ENCODE measurements around the gene UNC45A.
"Not testable (repeated sequence)": the region's sequence is repeated elsewhere in the genome, so short reads cannot be mapped to it uniquely, and the experiment has no call there.

Gene UNC45A

DNA sequence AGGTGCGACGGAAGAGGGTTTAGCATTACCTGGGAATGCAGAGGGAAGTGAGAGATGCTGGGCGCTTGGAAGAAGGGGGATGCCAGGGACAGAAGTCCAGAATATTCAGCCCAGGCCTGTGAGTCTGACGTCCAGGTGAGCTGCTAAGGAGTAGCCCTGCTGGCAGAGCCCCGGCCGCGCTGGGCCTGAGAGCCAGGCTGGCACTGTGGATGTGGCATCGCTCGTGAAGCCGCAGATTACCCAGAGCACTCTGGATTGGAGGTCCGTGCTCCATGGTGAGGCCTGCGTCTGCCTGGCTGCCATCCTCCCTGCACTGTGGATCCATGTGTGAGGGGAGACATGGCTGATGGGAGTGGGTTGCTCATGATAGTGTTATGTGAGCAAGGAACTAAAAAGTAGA, 17.5 kb upstream of the UNC45A start:
- no peak for DNase-seq

DNA sequence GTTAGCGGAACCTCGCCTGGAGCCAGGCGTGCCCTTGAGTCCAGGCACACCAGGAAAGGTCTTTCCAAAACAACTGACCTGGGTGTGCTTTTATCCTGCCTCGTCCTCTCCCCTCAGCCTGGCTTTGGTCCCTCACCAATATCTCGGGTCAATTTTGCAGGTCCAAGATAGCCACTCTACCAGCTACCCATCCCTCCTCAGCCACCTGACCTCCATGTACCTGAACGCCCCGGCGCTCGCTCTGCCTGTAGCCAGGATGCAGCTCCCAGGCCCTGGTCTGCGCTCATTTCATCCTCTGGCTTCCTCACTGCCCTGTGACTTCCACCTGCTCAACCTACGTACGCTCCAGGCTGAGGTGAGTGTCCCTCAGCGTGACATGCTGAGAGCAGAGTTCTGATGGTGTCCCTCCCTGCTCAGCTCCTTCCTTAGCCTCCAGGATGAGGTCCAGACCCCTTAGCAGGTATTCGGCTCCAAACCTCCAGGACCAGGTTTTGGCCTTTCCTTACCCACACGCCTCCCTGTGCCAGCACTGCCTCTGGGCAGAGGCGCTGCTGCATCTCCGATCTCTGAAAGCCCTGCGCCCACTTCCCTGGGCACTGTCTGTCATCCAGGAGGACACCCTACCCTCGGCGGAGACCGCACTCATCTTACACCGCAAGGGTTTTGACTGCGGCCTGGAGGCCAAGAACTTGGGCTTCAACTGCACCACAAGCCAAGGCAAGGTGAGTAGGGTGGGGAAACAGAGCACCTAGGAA, 16.9 kb upstream of the UNC45A start:
- DNase-seq: no peak

DNA sequence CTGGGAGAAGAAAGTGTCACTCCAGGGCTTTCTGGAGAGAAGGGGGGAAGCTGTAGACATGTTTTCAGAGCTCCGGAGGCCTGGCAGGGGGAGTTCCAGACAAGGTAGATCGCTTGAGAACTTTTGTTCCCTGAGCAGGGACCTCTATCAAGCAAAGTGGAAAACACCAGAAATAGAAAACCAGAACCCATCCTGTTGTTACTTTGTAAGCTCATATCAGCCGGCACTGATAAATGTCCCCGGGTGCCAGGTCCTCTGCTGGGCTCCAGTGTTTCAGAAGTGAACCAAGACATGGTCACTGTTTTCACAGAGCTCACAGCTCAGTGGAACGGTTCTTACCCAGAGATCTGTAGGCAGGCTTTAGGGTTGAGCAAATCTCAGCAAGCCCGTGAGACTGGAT, 16.2 kb upstream of the UNC45A start:
- no peak for DNase-seq

DNA sequence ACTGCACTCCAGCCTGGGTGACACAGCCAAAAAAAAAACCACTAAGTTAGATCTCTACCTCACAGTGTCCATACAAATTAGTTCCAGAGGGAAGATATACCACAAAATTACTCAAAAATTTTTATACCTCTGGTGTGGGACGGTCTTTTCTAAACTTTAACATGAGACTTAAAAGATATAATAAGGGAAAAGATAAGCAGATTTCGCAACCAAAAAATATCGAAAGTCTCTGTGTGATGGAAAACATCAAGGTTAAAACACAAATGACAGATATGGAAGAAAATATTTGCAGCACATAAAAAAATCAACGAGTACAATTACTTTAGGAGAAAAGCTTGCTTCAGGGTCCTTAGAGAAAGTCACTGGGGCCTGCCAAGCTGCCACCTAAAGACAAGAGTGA, 13.2 kb upstream of the UNC45A start:
- DNase-seq: no peak

DNA sequence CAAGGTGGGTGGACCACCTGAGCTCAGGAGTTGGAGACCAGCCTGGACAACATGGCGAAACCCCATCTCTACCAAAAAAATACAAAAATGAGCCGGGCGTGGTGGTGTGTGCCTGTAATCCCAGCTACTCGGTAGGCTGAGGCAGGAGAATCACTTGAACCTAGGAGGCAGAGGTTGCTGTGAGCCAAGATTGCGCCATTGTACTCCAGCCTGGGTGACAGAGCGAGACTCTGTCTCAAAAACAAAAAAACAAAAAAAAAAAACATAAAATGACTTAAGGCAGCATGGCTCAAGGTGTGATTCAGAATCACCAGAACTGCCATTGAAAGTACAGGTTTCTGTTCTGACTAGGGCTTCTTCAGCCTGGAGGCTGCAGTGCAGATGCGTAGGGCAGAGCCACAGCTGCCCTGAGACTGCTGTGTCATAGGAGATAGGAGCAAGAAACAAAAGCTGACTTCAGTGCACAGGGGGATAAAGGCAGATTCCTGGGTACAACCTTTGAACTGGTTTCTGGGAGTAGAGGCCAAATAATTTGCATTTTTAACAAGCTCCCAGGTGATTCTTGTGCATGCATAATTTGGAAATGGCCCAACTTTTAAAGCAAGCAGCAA, 12.3 kb upstream of the UNC45A start:
- not testable (repeated sequence) for DNase-seq

DNA sequence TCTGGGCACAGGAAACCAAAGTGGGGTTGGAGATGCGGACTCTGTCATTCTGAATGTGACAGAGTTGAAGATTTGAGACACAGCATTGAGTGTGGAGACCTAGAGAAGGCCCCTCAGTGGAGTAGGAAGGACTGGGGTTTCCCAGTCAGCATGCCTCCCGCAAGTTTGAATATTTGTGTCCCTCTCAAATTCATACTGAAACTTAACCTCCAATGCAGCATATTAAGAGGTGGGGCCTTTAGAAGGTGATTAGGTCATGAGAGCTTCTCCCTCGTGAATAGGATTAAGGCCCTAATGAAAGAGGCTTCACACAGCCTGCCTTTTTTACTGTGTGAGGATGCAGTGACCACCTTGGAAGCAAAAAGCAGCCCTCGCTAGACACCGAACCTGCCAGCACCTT, 10.7 kb upstream of the UNC45A start:
- DNase-seq: no peak

DNA sequence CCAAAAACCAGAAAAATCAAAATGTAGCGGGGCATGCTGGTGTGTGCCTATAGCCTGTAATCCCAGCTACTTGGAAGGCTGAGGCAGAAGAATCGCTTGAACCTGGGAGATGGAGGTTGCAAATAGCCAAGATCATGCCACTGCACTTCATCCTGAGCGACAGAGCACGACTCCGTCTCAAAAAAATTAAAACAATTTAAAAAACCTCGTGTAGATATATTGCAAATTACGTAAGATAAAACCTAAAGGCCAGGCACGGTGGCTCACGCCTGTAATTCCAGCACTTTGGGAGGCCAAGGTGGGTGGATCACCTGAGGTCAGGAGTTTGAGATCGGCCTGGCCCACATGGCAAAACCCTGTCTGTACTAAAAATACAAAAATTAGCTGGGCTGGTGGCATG, 8.3 kb upstream of the UNC45A start:
- not testable (repeated sequence) for DNase-seq

DNA sequence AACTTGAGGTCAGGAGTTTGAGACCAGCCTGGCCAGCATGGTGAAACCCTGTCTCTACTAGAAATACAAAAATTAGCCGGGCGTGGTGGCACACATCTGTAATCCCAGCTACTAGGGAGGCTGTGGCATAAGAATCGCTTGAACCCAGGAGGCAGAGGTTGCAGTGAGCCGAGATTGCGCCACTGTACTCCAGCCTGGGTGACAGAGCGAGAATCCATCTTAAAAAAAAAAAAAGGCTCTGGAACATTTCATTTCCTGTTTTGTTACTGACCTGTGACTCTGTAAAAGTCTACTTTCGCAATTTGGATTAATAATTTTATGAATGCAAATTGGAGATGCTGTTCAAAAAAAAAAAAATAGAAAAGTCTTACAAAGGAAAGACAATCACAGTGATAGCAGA, 7.0 kb upstream of the UNC45A start:
- not testable (repeated sequence) for DNase-seq

DNA sequence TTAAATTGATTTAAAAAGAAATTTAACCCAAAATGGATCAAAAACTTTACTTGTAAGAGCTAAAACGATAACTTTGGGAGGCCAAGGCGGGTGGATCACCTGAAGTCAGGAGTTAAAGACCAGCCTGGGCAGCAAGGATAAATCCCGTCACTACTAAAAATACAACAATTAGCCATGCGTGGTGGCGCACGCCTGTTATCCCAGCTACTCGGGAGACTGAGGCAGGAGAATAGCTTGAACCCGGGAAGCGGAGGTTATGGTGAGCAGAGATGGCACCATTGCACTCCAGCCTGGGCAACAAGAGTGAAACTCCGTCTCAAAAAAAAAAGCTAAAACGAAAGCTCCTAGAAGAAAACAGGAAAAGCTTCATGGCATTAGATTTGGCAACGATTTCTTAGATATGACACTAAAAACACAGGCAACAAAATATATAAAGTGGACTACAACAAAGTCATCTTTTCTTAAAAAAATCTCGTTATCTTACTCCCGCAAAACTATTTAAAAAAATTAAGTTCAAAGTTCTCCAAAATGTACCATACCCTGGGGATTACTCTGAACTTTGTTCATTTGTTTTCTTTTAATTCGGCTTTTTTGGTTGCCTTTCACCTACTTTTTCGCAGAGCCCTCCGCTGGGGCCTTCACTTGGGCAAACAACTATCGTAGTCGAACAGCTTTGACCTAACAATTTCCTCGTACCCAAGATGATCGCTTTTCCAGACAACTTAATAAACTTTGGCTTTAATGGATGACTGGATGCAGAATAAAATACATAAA, 5.7 kb upstream of the UNC45A start:
- DNase-seq: no peak

DNA sequence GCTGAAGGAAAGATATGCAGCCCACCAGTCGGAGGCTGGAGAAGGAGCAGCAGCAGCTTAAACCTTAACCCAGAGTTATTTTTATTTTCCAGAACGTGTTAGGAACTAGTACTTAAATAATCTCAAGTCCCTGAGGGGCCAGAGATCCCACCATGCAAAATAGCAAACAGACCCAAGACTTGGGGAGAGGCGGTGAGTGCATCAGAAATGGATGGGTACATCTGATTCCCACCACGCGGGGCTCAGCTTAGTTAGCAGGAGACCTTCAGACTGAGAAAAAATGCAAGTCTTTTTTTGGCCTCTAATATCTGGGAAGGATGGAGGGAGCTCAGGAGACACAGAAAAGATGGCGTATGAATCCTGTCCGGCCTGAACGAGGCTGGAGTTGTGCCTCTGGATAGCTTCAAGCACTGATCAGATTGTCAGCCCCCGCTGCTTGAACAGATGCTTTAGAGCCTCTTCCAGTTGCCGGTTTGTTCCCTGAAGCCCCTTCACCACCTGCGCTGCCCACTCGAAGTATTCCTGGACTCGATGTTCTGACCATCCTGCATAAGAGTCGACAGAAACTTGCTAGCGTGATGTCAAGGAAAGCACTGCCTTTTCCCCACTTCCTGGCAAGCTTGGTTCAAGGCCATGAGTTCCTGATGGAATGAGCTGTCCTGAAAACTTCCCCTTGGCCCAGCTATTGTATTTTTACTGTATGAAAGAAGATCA, 4.1 kb upstream of the UNC45A start:
- DNase-seq: no peak

DNA sequence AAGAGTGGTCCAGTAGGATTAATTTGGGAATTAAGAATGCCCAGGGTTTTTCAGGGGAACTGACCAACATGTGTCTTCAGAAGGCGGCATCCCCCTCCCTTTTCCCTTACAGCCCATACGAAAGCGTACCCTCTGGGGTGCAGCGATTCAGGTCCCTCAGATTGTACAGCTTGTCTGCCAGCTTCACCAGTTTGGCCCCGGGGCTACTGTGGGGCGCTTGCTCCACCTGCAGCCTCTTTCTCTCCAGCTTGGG, 3.6 kb upstream of the UNC45A start:
- DNase-seq: no peak

DNA sequence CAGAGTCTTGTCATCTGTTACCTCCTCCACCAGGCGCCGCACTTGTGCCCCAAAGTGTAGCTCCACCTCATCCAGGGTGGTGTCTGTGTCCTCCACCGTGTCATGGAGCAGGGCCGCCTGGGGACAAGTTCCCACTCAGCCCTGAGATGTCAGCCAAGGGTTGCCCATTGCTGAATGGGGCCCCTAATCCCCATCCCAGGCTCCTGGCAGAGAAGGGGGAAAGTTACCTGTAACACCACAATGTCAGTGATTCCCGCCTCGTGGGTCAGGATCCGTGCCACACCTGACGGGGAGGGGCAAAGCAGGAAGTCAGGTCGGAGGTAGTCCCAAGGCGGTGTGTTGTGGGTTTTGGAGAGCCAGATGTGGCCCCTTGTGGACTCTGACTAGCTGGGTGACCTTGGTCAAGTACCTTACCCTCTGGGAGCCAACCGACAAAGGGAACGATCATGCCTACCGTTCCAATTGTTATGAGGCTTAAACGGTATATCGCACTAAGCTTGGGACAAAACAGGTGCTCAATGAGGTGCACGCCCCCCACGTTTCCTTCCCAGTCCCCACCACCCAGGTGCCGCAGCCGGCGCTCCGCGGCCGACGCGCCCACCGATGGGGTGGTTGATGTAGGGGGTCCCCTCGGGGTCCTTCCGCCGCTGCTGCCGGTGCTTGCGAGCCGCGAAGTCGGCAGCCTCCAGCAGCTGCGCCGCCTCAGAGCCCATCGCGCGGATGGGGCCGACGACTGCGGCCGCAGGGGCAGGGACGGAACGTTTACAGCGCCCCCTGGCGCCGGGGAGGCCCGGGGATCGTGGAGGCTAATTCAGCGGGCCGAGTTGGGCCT, 3.0 kb upstream of the UNC45A start, which contains the start of gene HDDC3:
HDDC3 (minus strand) TSS at position 722 of the 832 bp plus-strand sequence; CDS start at position 713, 9 bp downstream.
- peak; percentile 86 for DNase-seq

DNA sequence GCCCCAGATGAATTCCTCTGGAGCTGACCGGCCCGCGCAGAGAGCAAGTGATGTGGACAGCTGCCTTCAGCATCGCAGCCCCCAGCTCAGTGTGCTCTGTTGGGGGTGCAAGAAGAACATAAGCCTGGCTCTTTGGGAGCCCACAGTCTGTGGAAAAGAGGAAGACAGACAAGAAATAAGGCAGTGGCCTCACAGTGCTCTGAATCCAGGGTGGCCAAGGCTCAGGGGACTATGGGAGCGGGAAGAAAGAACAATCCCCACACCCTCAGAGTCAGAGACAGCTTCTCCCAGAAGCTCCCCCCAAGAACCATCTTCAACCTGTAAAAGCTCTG, 2.5 kb upstream of the UNC45A start:
- no peak for DNase-seq

DNA sequence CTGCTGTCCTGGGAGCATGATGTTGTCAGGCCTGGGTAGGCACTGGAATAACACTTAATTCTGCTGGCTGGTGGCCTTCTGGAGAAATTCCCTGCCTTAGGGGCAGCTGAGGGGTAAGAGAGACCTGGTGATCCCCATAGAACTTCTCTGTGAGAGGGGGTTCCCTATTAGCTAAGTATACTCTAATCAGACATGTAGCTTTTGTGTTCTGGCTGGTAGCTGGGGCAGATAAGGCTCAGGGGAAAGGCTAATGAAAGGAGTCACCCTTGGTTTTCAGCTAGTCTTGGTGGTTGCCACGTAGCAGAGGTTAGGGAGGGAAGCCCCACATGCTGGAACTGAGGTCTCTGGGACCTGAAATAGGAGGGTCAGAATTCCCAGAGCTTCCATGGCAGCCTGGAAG, 1.8 kb upstream of the UNC45A start:
- DNase-seq: no peak

DNA sequence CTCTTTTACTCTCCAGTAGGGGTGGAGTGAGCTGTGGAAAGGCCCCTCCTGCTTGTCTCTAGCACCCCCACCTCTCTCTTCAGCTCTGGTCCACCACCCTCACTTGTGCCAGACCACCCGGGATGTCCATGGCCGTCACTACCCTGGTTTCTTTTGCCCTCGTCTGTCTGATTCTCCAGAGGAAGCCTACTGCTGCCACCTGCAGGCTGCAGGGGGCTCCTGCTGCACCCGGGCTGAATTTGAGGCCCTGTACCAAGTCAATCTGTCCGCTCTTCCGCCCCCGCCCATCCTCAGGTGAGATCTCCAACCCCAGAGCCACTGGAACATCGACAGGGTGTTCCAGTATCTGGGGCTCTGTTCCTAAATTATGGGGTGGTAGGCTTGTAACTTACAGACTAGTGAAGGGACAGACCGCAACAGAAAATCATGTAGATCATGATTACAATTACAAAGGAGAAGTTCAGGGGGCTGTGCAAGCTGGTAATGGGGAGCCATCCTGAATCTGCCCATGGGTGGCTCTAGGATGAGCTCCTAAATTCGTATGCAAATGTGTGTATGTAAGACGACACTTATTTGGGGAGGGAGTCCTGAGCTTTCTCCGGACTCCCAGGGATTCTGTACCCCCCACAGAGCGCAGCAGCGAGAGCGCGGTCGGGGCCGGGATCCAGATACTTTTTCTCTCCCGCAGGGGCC, 683 bp upstream of the UNC45A start:
- DNase-seq: peak; percentile 69

DNA sequence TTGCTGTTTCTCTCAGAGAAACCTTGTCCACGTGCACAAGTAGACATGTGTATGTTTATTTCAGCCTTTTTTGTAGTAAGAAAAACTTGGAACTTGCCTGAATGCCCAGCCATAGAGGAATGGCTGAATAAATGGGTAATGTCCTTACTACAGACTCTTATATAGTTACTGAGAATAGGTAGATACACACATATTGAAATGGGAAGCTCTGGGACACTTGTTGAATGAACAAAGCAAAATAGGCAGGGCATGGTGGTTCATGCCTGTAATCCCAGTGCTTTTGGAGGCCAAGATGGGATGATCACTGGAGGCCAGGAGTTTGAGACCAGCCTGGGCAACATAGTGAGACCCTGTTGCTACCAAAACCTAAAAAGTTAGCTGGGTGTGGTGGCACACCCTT, 1.7 kb downstream of the UNC45A start:
- no peak for DNase-seq

DNA sequence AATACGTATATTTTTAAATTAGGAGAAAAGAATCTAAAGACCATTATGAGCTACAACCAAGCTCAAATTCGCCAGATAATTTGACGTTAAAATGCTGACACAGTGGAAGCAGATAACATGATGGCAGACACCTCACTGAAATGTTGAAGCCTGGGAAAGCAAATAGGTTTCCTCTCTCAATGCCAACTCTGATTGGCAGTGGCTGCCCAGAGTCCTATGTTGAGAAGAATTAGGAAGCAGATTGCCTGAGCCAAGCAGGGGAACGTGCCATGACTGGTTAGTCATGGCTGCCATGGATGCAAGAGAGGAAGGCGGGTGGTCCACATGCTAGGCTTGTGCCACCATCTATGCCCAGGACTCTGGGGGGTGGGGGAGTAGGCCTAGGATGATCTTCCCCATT, 3.2 kb downstream of the UNC45A start:
- no peak for DNase-seq

DNA sequence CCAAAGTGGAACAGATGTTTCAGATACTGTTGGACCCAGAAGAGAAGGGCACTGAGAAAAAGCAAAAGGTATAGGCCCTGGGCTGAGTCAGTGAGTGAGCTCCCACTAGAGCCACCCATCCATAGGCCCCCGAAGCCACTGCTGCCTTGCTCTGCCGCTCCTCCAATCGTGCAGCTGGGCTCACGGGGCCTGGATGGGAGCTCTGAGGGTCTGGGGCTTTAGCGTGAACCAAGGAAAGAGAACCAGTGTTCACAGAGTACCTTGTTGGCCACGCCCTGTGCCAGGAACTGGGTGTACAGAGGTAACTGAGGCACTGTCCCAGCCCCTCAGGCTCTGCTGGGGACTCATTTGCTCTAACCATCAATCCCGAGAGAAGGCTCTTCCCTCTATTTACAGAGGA, 4.7 kb downstream of the UNC45A start:
- DNase-seq: no peak

DNA sequence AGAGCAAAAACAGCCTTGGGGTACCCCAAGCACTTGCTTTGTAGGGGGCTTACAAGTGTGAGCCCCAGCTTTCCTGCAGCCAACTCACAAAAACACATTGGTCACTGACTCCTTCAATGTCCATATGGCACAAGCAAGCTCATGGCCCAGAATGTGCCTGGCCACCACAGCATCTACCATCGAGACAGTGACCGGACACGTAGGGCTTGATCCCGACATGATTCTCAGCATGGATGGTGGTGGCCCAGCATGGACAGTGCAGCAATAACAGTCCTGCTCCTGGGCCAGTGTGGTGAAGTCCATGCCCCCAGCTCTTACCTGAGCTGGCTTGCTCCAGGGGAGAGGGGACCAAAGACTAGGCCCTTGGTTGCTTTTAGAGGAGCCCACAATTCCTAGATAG, 6.0 kb downstream of the UNC45A start:
- no peak for DNase-seq

DNA sequence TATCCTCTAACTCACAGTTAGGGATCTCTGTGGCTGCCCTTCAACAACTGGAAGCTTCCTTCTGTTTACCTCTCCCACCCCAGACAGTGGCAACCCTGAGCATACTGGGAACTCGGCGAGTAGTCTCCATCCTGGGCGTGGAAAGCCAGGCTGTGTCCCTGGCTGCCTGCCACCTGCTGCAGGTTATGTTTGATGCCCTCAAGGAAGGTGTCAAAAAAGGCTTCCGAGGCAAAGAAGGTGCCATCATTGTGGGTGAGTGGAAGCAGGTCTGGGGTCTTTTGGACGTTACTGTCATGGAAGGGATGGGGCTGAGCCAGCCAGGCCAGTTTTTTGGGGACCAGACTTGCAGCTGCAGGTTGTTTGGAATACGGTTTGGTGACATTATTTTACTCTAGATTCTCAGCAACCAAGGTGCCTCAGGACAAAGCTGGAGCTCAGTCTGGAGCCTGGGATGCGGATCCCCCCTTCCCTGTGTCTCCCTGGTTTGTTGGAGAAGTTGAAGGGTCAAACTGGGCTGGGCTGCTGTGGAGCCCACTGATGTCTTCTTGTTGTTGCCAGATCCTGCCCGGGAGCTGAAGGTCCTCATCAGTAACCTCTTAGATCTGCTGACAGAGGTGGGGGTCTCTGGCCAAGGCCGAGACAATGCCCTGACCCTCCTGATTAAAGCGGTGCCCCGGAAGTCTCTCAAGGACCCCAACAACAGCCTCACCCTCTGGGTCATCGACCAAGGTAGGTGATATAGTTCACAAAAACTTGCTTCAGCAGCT, 7.5 kb downstream of the UNC45A start:
- DNase-seq: no peak

DNA sequence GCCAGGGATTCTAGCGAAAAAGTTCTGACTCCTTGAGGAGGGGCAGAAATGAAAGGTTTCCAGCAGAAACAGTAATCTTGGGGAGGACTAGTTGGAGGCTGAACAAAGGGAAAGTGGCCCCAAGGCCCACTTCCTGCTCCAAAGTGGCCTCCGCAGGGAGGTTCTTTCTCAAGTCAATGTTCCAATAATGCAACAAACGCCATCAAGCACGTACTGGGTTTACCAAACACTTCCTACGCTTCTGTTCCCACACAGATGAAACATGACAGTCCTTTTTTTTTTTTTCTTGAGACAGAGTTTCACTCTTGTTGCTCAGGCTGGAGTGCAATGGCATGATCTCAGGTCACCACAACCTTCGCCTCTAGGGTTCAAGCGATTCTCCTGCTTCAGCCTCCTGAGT, 10.0 kb downstream of the UNC45A start:
- no peak for DNase-seq
